AG09309 (cell line): Measurements from ENCODE around the gene PRKCZ.

Source experiments
- DNase-seq: peaks from one replicate; pipeline ENCODE4 v3.0.0-alpha.2; 2010; ENCODE audit warnings: low read depth
- H3K4me3 ChIP-seq: 2 replicates; pipeline ENCODE4 v1.5.1; 2011; ENCODE audit warnings: mild to moderate bottlenecking, low read depth, low read length, moderate library complexity; ENCODE audit not compliant: control insufficient read depth
- CTCF ChIP-seq: IDR thresholded peaks from 2 replicates; pipeline ENCODE4 v1.5.1; 2011; ENCODE audit warnings: mild to moderate bottlenecking, low read depth, low read length, inconsistent platforms; ENCODE audit not compliant: insufficient read depth, control insufficient read depth; ENCODE audit errors: missing control alignments

Gene PRKCZ

GRCh38 chr1:2039251-2039650 is 11.0 kb upstream of the PRKCZ start:
- no peak overlapping the region for H3K4me3 ChIP-seq
- TF ChIP-seq CTCF = no peak
- no peak for DNase-seq

- no peak for DNase-seq
- no peak overlapping the region for H3K4me3 ChIP-seq
- no peak for TF ChIP-seq CTCF
Measured at GRCh38 chr1:2041305-2041704, 8.9 kb upstream of the PRKCZ start.

GRCh38 chr1:2041887-2042286 is 8.3 kb upstream of the PRKCZ start:
- no peak for DNase-seq
- TF ChIP-seq CTCF = no peak
- H3K4me3 ChIP-seq = no peak overlapping the region

GRCh38 chr1:2042830-2043773 is 7.1 kb upstream of the PRKCZ start:
- DNase-seq = no peak
- H3K4me3 ChIP-seq = no peak overlapping the region
- no peak for TF ChIP-seq CTCF

- DNase-seq = no peak
- TF ChIP-seq CTCF = no peak
Measured at GRCh38 chr1:2043886-2044285, 6.3 kb upstream of the PRKCZ start.

GRCh38 chr1:2044510-2045319 is 5.5 kb upstream of the PRKCZ start:
- no peak for DNase-seq
- peak; percentile 65 for TF ChIP-seq CTCF
- no peak overlapping the region for H3K4me3 ChIP-seq

More at GRCh38 chr1:2043886-2044285, 6.3 kb upstream of the PRKCZ start:
- H3K4me3 ChIP-seq = no peak overlapping the region
